Stimulated activated naive CD8-positive, alpha-beta T cell treated with anti-CD3 and anti-CD28 coated beads, Interleukin-15, Interleukin-2, amounts not matched to agents 100 ng/mL and 50 ng/mL, for 24 hours (primary cell): ENCODE measurements around the gene SLC10A7.

ENCODE experiments used
- H3K27ac Mint-ChIP-seq: one replicate; pipeline ENCODE4 v1.8.0; 2021; ENCODE audit warnings: mild to moderate bottlenecking, mixed read lengths
- H3K27me3 Mint-ChIP-seq: one replicate; pipeline ENCODE4 v1.8.0; 2021; ENCODE audit warnings: mixed read lengths
- H3K36me3 Mint-ChIP-seq: one replicate; pipeline ENCODE4 v1.8.0; 2021; ENCODE audit warnings: low read depth, mixed read lengths
- H3K4me1 Mint-ChIP-seq: one replicate; pipeline ENCODE4 v1.8.0; 2021; ENCODE audit warnings: low read depth, mixed read lengths
- H3K4me3 Mint-ChIP-seq: one replicate; pipeline ENCODE4 v1.8.0; 2021; ENCODE audit warnings: mild to moderate bottlenecking, mixed read lengths
- H3K9me3 Mint-ChIP-seq: one replicate; pipeline ENCODE4 v1.8.0; 2021; ENCODE audit warnings: mixed read lengths

The SLC10A7 gene

DNA sequence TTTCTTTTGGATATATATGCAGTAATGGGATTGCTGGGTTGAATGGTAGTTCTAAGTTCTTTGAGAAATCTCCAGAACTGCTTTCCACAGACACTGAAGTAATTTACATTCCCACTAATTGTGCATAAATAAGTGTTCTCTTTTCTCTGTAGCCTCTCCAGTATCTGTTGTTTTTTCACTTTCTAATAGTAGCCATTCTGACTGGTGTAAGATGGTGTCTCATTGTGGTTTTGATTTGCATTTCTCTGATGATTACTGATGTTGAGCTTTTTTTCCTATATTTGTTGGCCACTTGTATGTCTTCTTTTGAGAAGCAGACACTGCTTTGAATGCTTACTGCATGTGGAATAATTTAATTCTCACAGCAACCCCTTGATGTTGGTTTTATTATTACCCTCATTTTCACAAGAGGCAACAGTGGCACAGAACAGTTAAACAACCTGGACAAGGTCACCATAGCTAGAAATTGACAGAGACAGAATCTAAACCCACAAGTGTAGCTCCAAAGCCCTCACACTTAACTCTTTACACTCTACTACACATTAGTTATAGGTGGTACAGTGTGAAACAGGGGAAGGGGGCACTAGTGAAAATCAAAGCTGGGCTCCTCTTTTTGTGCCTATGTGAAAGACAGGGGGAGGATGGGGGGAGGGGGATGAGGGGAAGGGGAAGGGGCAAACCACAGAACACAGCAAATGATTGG, 211.3 kb downstream of the SLC10A7 start:
- H3K27ac Mint-ChIP-seq, result no peak overlapping the region
- no peaks in the 10 kb centered on the region for H3K27me3 Mint-ChIP-seq
- no peak overlapping the region for H3K4me3 Mint-ChIP-seq
- no peaks in the 10 kb centered on the region for H3K9me3 Mint-ChIP-seq
- no peaks in the 10 kb centered on the region for H3K4me1 Mint-ChIP-seq
- peaks cover 4% of the 10 kb centered on the region for H3K36me3 Mint-ChIP-seq

DNA sequence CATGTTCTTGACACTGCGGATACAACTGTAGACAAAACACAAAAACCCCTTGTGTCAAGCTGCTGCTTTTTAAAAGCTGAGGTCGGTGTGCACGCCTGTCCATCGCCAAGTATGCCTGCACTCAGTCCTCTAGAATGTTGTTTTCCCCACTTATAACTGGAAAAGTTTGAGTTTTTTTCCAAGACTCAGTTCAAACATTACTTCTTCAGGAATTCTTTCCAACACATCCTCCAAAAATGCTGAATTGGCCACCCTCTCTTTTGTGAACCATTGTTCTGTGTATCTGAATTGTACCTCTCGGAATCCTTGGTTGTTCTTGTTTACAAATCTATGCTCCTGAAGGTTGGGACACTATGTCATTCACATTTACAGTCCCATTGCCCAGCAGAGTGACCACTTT, 212.8 kb downstream of the SLC10A7 start:
- H3K9me3 Mint-ChIP-seq, result no peaks in the 10 kb centered on the region
- H3K27me3 Mint-ChIP-seq, result no peaks in the 10 kb centered on the region
- peaks cover 13% of the 10 kb centered on the region for H3K36me3 Mint-ChIP-seq
- H3K27ac Mint-ChIP-seq, result no peak overlapping the region
- no peaks in the 10 kb centered on the region for H3K4me1 Mint-ChIP-seq
- H3K4me3 Mint-ChIP-seq, result no peak overlapping the region

GRCh38 chr4:146302822-146303221, 218.9 kb downstream of the SLC10A7 start:
- no peak overlapping the region for H3K27ac Mint-ChIP-seq
- peaks cover 31% of the 10 kb centered on the region for H3K36me3 Mint-ChIP-seq
- no peak overlapping the region for H3K4me3 Mint-ChIP-seq
- H3K4me1 Mint-ChIP-seq, result no peaks in the 10 kb centered on the region
- no peaks in the 10 kb centered on the region for H3K27me3 Mint-ChIP-seq
- H3K9me3 Mint-ChIP-seq, result no peaks in the 10 kb centered on the region

DNA sequence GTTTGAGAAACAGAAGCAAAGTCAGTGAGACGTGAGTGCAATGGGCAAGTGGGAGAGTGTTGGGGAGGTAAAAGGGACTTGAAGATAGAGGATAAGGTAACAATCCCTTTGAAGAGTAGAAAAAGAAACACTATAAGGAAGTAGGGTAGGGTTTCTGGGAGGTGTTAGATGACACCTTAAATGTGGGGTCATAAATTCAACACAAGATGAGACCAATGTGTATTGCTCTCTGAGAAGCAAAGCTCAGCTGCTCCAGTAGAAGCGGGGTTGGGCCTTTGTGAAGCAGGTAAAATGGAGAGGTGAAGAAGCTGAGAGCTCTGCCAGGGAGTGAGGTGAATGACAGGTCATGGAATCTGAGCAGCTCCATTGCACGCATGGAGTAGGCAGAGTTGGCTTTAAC, 222.1 kb downstream of the SLC10A7 start:
- Mint-ChIP-seq H3K9me3 (no peaks in the 10 kb centered on the region), H3K27me3 (no peaks in the 10 kb centered on the region), H3K36me3 (peaks cover 23% of the 10 kb centered on the region), H3K4me1 (no peaks in the 10 kb centered on the region), H3K27ac (no peak overlapping the region), H3K4me3 (no peak overlapping the region)

GRCh38 chr4:146294776-146295175, 227.0 kb downstream of the SLC10A7 start:
- no peak overlapping the region for H3K27ac Mint-ChIP-seq
- no peaks in the 10 kb centered on the region for H3K9me3 Mint-ChIP-seq

GRCh38 chr4:146292508-146292907, 229.2 kb downstream of the SLC10A7 start:
- Mint-ChIP-seq H3K4me3 (no peak overlapping the region), H3K4me1 (no peaks in the 10 kb centered on the region), H3K36me3 (peaks cover 23% of the 10 kb centered on the region), H3K27ac (no peak overlapping the region), H3K27me3 (no peaks in the 10 kb centered on the region), H3K9me3 (no peaks in the 10 kb centered on the region)

More at GRCh38 chr4:146294776-146295175, 227.0 kb downstream of the SLC10A7 start:
- no peaks in the 10 kb centered on the region for H3K4me1 Mint-ChIP-seq
- H3K4me3 Mint-ChIP-seq, result no peak overlapping the region
- H3K27me3 Mint-ChIP-seq, result no peaks in the 10 kb centered on the region
- H3K36me3 Mint-ChIP-seq, result peaks cover 26% of the 10 kb centered on the region

DNA sequence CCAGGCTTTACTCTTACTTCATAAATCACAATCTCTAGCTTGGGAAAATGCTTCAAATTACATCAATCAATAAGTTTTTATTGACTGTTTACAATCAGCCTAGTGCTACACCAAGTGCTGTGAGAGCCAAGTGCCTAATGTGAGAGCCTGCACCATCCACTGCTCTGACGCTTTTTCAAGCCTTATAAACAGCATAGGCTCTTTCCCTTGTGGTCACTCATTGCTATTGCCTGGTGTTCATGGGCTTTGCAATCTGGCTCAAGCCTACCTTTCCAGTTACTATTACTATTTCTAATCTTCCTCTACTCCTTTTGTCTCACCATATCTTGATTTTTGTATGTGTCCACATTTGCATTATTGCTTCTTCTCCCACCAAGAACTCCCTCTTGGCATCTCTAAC, 230.4 kb downstream of the SLC10A7 start:
- no peak overlapping the region for H3K27ac Mint-ChIP-seq
- no peak overlapping the region for H3K4me3 Mint-ChIP-seq
- H3K27me3 Mint-ChIP-seq, result no peaks in the 10 kb centered on the region
- H3K4me1 Mint-ChIP-seq, result no peaks in the 10 kb centered on the region
- peaks cover 23% of the 10 kb centered on the region for H3K36me3 Mint-ChIP-seq
- H3K9me3 Mint-ChIP-seq, result no peaks in the 10 kb centered on the region

GRCh38 chr4:146288193-146288592, 233.5 kb downstream of the SLC10A7 start:
- H3K27ac Mint-ChIP-seq, result no peak overlapping the region
- H3K4me1 Mint-ChIP-seq, result no peaks in the 10 kb centered on the region
- H3K9me3 Mint-ChIP-seq, result no peaks in the 10 kb centered on the region
- H3K36me3 Mint-ChIP-seq, result peaks cover 18% of the 10 kb centered on the region
- no peak overlapping the region for H3K4me3 Mint-ChIP-seq
- no peaks in the 10 kb centered on the region for H3K27me3 Mint-ChIP-seq

- H3K27ac Mint-ChIP-seq, result no peak overlapping the region
- peaks cover 4% of the 10 kb centered on the region for H3K36me3 Mint-ChIP-seq
- H3K27me3 Mint-ChIP-seq, result no peaks in the 10 kb centered on the region
Measured at GRCh38 chr4:146285037-146285436, 236.7 kb downstream of the SLC10A7 start.

DNA sequence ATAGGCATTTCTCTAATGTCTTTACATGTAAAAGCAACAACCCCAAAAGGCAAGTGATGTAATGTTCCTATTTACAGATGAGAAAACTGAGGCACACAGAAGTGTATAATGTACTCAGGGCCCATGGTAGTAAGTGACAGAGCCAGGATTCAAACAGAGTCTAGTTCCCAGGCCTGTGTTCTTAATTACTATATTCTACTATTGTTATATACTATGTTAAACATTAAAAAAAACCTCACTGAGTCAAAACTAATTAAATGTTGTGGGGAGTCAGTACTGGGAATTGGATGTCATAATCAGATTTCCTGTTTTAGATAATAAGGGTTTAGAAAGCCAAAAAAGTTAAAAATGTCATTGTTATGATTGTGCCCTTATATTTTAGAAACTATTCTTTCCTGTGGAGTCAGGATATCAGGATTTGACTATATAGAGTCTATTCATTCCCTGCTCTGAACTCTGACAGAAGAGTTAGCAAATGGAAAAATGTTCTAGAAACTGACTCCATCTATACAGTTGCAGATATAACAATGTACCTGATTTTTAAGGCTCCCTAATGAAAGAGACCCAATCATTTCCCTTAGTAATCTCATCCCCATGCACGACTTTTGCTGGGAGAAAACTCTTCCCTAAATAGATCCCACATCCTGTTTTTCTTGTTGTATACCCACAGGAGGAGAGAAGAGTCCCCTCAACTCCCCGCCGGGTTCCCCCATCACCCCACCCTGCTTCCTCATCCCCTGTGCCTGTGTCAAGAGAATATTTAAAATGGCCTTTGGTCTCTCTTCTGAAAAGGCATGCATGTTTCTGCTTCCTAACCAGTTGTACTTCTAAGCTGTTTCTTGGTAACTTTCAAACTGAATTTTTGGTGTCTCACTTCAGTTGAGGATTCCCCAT, 237.7 kb downstream of the SLC10A7 start:
- Mint-ChIP-seq H3K27ac (no peak overlapping the region), H3K36me3 (peaks cover 10% of the 10 kb centered on the region), H3K4me1 (no peaks in the 10 kb centered on the region), H3K4me3 (no peak overlapping the region), H3K9me3 (no peaks in the 10 kb centered on the region), H3K27me3 (no peaks in the 10 kb centered on the region)

More at GRCh38 chr4:146285037-146285436, 236.7 kb downstream of the SLC10A7 start:
- no peak overlapping the region for H3K4me3 Mint-ChIP-seq
- no peaks in the 10 kb centered on the region for H3K4me1 Mint-ChIP-seq
- no peaks in the 10 kb centered on the region for H3K9me3 Mint-ChIP-seq

GRCh38 chr4:146282657-146283056, 239.1 kb downstream of the SLC10A7 start:
- Mint-ChIP-seq H3K4me3 (no peak overlapping the region), H3K27ac (no peak overlapping the region), H3K27me3 (no peaks in the 10 kb centered on the region), H3K36me3 (peaks cover 6% of the 10 kb centered on the region), H3K9me3 (no peaks in the 10 kb centered on the region), H3K4me1 (no peaks in the 10 kb centered on the region)

DNA sequence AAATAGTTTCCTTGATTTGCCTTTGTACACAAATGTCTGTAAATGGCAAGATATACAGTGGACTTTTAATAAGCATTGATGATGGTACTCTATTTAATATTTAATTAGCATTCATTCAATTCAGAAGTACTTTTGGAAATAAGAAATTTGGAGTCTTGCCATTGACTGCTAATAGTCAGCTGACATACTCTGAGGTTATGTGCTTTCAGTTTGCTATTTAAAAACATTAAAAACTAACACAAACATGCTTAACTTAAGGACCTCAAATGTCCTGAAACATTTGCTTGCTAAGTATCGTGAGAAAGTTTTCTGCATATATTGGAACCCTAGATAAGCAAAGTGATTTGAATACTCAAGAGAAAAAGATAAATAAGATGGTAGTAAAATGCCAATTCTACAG, 242.8 kb downstream of the SLC10A7 start:
- H3K27me3 Mint-ChIP-seq, result no peaks in the 10 kb centered on the region
- H3K4me1 Mint-ChIP-seq, result peaks cover 4% of the 10 kb centered on the region
- no peak overlapping the region for H3K4me3 Mint-ChIP-seq
- peaks cover 6% of the 10 kb centered on the region for H3K36me3 Mint-ChIP-seq
- no peak overlapping the region for H3K27ac Mint-ChIP-seq
- H3K9me3 Mint-ChIP-seq, result no peaks in the 10 kb centered on the region

DNA sequence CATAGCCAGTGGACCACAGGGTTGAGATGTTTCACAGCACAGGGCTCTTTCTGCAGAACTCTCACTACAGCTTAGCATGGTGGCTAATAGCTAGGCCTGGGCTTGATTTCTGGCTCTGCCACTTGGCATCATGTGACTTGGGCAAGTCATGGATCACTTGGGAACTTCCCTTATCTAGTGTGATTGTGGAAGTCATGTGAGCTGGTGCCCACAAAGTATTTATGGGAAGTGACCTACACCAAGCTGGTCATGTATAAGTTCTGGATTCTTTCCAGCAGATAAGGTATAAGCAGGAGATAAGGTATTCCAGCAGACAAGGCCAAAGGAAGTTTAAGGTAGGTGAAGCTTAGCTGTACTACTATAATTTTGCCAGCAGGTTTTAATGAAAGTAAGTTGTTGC, 246.4 kb downstream of the SLC10A7 start:
- peaks cover 7% of the 10 kb centered on the region for H3K4me1 Mint-ChIP-seq
- no peak overlapping the region for H3K4me3 Mint-ChIP-seq
- H3K27me3 Mint-ChIP-seq, result no peaks in the 10 kb centered on the region
- H3K9me3 Mint-ChIP-seq, result no peaks in the 10 kb centered on the region
- H3K36me3 Mint-ChIP-seq, result peaks cover 11% of the 10 kb centered on the region
- no peak overlapping the region for H3K27ac Mint-ChIP-seq

DNA sequence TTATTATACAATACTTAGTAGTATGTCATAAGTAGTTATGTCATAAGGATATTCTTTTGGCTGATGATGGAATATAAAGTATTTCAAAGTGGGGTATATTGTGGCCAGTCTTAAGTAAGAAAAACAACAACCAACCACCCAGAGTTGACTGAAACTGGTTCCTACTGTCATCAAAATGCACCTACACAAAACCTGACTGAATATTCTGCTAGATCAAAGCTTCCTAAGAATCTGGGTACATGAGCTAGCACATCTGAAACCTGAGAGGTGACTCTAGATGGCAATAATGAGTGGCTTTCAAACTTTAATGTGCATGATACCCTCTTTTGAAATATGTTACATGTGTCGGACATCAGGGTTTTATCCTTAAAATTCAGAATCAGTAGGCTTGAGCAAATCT, 247.0 kb downstream of the SLC10A7 start:
- Mint-ChIP-seq H3K4me3 (no peak overlapping the region), H3K27ac (no peak overlapping the region), H3K36me3 (peaks cover 10% of the 10 kb centered on the region), H3K4me1 (peaks cover 7% of the 10 kb centered on the region), H3K9me3 (no peaks in the 10 kb centered on the region), H3K27me3 (no peaks in the 10 kb centered on the region)

DNA sequence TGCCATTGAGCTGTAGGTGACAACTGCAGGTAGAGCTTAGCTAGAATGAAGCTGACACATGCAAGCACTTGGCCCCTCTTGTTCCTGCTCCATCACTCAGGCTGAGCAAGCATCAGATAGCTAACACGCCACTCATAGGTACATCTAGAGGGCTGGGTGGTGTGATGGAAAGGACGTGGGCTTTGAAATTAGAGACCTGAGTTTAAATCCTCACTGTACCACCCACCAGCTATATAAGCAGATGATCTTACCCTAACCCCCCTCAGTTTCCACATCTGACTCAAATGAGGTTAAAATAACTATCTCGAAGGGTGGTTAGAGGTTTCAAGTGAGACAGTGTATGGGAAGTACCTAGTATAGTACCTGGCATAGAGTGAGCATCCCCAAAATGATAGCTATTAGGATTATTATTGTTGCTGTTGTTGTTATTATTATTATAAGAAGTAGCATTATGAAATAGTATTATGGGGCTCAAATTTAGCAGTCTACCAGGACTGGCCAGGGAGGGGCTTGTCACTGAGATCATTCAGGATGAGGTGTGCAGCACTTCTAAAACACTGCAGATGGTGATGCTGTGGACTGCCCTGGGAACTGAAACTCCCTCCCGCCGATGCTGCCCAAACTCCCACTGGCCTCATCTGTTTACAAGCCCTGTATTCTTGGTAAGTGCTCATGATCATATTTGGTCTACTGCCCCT, 248.4 kb downstream of the SLC10A7 start:
- no peaks in the 10 kb centered on the region for H3K9me3 Mint-ChIP-seq

More for the DNA sequence above, 248.4 kb downstream of the SLC10A7 start:
- Mint-ChIP-seq H3K27me3 (no peaks in the 10 kb centered on the region), H3K27ac (no peak overlapping the region), H3K4me3 (no peak overlapping the region), H3K4me1 (peaks cover 7% of the 10 kb centered on the region), H3K36me3 (peaks cover 10% of the 10 kb centered on the region)
